ENCODE data around the gene SH3RF2.
"Not testable (repeated sequence)": the region's sequence is repeated elsewhere in the genome, so short reads cannot be mapped to it uniquely, and the experiment has no call there.

The SH3RF2 gene

GRCh38 chr5:146006470-146007190, 70.3 kb downstream of the SH3RF2 start:
- DNase-seq (ENCODE audit: insufficient read length, low spot score) (no peak), FAIRE-seq (no peak)
- no peak for TF ChIP-seq POLR2A (IDR thresholded peaks at IDR 0.05; ENCODE audit: low read depth, low read length)

- no peak for TF ChIP-seq POLR2A (IDR thresholded peaks at IDR 0.05; ENCODE audit: low read depth, low read length)
- FAIRE-seq (no peak), DNase-seq (ENCODE audit: insufficient read length, low spot score) (no peak)
These were observed 70.9 kb downstream of the SH3RF2 start for GRCh38 chr5:146007270-146007669.

DNA sequence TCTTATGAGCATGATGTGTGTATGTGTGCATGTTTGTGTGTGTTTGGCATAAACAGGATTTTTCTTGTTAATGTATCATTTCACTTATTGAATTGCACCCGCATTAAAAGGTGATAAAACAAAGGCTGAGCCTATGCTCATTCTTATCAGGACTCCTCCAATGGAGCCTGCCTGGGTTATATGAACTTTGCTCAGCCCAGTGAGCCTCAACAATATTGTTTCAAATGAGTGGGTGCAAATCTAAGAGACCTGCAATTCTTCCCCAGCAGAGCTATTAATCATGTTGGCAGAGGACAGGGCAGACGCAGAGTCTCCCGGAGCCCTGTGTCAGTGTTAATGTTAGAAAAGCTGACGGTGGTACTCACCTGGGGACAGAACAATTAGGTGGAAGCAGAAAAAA, 71.6 kb downstream of the SH3RF2 start:
- no peak for TF ChIP-seq POLR2A (IDR thresholded peaks at IDR 0.05; ENCODE audit: low read depth, low read length)
- no peak for FAIRE-seq
- no peak for DNase-seq (ENCODE audit: insufficient read length, low spot score)

DNA sequence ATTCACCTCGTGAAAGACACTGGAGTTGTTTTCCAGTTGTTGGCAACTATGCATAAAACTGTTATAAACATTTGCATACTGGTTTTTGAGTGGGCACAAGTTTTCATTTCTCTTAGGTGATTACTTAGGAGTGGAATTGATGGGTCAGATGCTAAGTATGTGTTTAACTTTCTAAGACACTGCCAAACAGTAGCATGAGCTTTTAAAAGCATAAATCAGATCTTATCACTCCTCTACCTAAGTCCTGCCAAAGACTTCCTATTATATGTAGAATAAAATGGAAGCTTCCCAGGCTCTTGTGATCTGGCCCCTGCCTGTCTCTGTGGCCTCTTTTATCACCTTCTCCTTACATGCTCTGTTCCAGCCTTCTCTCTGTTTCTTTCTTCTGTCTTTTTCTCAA, 72.6 kb downstream of the SH3RF2 start:
- DNase-seq (ENCODE audit: insufficient read length, low spot score) = no peak
- no peak for FAIRE-seq
- no peak for TF ChIP-seq POLR2A (IDR thresholded peaks at IDR 0.05; ENCODE audit: low read depth, low read length)

DNA sequence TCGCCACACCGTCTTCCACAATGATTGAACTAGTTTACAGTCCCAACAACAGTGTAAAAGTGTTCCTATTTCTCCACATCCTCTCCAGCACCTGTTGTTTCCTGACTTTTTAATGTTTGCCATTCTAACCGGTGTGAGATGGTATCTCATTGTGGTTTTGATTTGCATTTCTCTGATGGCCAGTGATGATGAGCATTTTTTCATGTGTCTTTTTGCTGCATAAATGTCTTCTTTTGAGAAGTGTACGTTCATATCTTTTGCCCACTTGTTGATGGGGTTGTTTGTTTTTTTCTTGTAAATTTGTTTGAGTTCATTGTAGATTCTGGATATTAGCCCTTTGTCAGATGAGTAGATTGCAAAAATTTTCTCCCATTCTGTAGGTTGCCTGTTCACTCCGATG, 74.1 kb downstream of the SH3RF2 start:
- not testable (repeated sequence) for FAIRE-seq

DNA sequence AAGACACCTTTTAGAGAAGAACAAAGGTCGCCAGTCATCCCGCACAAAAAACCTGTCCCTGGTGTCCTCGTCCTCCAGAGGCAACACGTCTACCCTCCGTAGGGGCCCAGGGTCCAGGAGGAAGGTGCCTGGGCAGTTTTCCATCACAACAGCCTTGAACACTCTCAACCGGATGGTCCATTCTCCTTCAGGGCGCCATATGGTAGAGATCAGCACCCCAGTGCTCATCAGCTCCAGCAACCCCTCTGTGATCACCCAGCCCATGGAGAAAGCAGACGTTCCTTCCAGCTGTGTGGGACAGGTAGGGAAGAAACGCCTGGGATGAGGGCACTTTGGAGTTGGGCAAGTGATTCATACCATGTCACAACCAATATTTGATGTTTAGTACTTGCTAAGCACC, 77.4 kb downstream of the SH3RF2 start:
- FAIRE-seq (no peak), DNase-seq (ENCODE audit: insufficient read length, low spot score) (no peak)
- TF ChIP-seq POLR2A (IDR thresholded peaks at IDR 0.05; ENCODE audit: low read depth, low read length) = no peak

More for the DNA sequence above, 74.1 kb downstream of the SH3RF2 start:
- not testable (repeated sequence) for DNase-seq (ENCODE audit: insufficient read length, low spot score)

GRCh38 chr5:146015001-146015400, 78.6 kb downstream of the SH3RF2 start:
- DNase-seq (ENCODE audit: insufficient read length, low spot score) = no peak
- FAIRE-seq = no peak
- no peak for TF ChIP-seq POLR2A (IDR thresholded peaks at IDR 0.05; ENCODE audit: low read depth, low read length)

GRCh38 chr5:146016764-146017484, 80.5 kb downstream of the SH3RF2 start:
- no peak for TF ChIP-seq POLR2A (IDR thresholded peaks at IDR 0.05; ENCODE audit: low read depth, low read length)
- DNase-seq (ENCODE audit: insufficient read length, low spot score) (no peak), FAIRE-seq (no peak)

GRCh38 chr5:146018514-146019375, 82.4 kb downstream of the SH3RF2 start:
- FAIRE-seq (no peak), DNase-seq (ENCODE audit: insufficient read length, low spot score) (no peak)
- TF ChIP-seq POLR2A (IDR thresholded peaks at IDR 0.05; ENCODE audit: low read depth, low read length) = no peak

DNA sequence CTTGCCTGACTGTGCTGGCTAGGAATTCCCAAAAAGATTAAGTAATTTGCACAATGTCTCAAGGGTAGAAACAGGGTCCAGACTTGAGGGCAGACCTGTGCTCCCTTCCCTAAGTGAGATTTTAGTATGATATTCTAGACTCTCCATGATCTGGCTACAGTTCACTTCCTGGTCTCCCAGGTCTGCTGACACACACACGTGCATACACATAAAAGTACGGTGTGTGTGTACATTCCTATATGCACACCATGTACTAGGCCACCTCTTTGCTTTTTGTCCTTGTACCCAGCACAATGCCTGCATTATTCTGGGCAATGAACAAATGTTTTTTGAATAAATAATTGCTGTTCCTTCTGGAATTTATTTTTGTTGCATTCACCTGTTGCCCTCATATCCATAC, 83.7 kb downstream of the SH3RF2 start:
- TF ChIP-seq POLR2A (IDR thresholded peaks at IDR 0.05; ENCODE audit: low read depth, low read length) = no peak
- FAIRE-seq = no peak

DNA sequence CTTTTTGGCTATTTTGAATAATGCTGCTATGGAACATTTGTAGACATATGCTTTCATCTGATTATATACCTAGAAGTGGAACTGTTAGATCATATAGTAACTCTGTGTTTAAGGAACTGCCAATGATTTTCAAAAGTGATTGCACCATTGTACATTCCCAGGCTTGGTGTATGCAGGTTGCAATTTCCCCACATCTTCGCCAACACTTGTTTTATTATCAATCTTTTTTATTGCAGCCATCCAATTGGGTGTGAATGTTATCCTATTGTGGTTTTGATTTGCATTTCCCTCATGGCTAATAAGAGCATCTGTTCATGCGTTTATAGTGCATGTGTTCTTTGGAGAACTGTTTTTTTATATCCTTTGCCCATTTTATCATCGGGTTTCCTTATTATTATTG, 87.7 kb downstream of the SH3RF2 start:
- no peak for FAIRE-seq
- TF ChIP-seq POLR2A (IDR thresholded peaks at IDR 0.05; ENCODE audit: low read depth, low read length) = no peak
- no peak for DNase-seq (ENCODE audit: insufficient read length, low spot score)

More for the DNA sequence above, 83.7 kb downstream of the SH3RF2 start:
- no peak for DNase-seq (ENCODE audit: insufficient read length, low spot score)

- no peak for DNase-seq (ENCODE audit: insufficient read length, low spot score)
- TF ChIP-seq POLR2A (IDR thresholded peaks at IDR 0.05; ENCODE audit: low read depth, low read length) = no peak
- no peak for FAIRE-seq
These were observed 88.8 kb downstream of the SH3RF2 start for GRCh38 chr5:146025114-146025680.

DNA sequence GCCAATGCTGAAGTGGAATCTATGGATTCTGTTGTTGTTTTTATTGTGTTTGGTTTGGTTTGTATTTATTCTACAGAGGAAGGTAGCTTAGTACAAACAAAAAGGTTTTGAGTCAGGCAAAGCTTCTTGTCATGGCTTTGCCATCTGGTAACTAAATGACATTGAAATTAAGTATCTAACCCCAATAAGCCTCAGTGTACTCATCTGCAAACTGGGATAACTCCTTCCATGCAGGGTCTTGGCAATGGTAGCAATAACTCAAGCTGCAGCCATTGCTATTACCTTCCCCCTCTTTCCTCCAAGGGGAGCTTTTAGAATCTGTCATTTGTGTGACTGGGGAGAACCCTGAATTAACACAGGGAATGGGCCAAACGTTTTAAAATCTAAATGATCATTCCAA, 89.3 kb downstream of the SH3RF2 start:
- FAIRE-seq = no peak
- no peak for TF ChIP-seq POLR2A (IDR thresholded peaks at IDR 0.05; ENCODE audit: low read depth, low read length)

More for the DNA sequence above, 89.3 kb downstream of the SH3RF2 start:
- DNase-seq (ENCODE audit: insufficient read length, low spot score) = no peak

All from H54 (cell line).